Ovary (tissue), 9 donors: ENCODE measurements around the gene PTPN21. TPM values are rescaled to one million over a fixed set of nuclear protein-coding genes. Genes with fewer than 3 reads are reported as not detected.

ENCODE experiments used
- DNase-seq, 5 donors: peaks; one replicate each; pipeline ENCODE4 v3.0.0-alpha.2; 2019 to 2020
- H3K27ac ChIP-seq, 2 donors: fragments of 200-600 bp; one replicate each; pipeline versions ENCODE4 v1.5.1 to v1.8.0; 2019 to 2022
- H3K27me3 ChIP-seq: fragments of 200-600 bp; one replicate; pipeline ENCODE4 v1.8.0; 2022
- H3K36me3 ChIP-seq: fragments of 200-600 bp; sonication (generic); one replicate; pipeline ENCODE4 v1.5.1; 2019
- H3K4me1 ChIP-seq: one replicate; pipeline ENCODE4 v1.8.1; 2013; ENCODE audit warnings: mild to moderate bottlenecking, moderate library complexity; ENCODE audit not compliant: insufficient read depth
- H3K4me3 ChIP-seq: fragments of 200-600 bp; sonication (generic); one replicate; pipeline ENCODE4 v1.5.1; 2017
- H3K9me3 ChIP-seq, 2 donors: fragments of 200-600 bp in 1 of 2; sonication (generic) in 1 of 2; one replicate each; pipeline versions ENCODE4 v1.5.1 to v1.8.1; 2013 to 2019; ENCODE audit warnings: mild to moderate bottlenecking in 1 of 2, moderate library complexity in 1 of 2
- EP300 ChIP-seq: sonication (generic); formaldehyde crosslinking; IDR thresholded peaks from one replicate; pipeline ENCODE4 v1.6.1; 2017; ENCODE audit warnings: antibody characterized with exemption
- POLR2A ChIP-seq: fragments of 450-650 bp; IDR thresholded peaks from one replicate; pipeline ENCODE4 v1.6.1; 2017; ENCODE audit warnings: antibody characterized with exemption, mild to moderate bottlenecking, moderate library complexity
- WGBS, 3 donors: extraction: QIAGEN DNeasy Blood & Tissue Kit in 1 of 3; methylation state at CpG; one replicate each; pipeline versions ENCODE4 v1.1.5 to v1.1.7; 2013 to 2017; 5-methylcytosine and 5-hydroxymethylcytosine counted together
- intact Hi-C, 4 donors: fragments of 100-400 bp; cut with DNase I; formaldehyde crosslinking; loops; one replicate each; pipeline versions ENCODE4 v1.11.0 to v1.15.1; 2022 to 2023
- polyA plus RNA-seq, 2 donors: library from polyadenylated mRNA; stranded (reverse); fragments of 200-250 nt in 1 of 2; fragments of 350-450 nt in 1 of 2; fragmentation: Illumina TruSeq in 1 of 2; extraction: RNeasy Lipid Tissue Mini Kit (QIAGEN cat#74804) in 1 of 2; gene quantifications; one replicate each; pipeline ENCODE4 v1.2.3, GENCODE V29; 2013 to 2014
- small RNA-seq: library from RNA; depleted of rRNA; stranded (forward); fragments of <200 nt; gene quantifications from one replicate; pipeline ENCODE3, GENCODE V24; 2016
- total RNA-seq, 7 donors: library from RNA; depleted of rRNA in 2 of 7; stranded (reverse); fragments of >200 nt in 2 of 7; fragmentation: NEBNext Ultra II Directional in 3 of 7; extraction: Animal tissue kit (Norgen Biotek cat#: 25700) in 3 of 7; gene quantifications; one replicate each; pipeline versions ENCODE4 v1.1.0 to v1.2.4, GENCODE V29; 2016 to 2023
- TF ChIP-seq, protein P1 (sequence below), 3 donors: fragments of 450-650 bp in 2 of 3; fragments of 200-600 bp in 1 of 3; IDR thresholded peaks; one replicate each; pipeline versions ENCODE4 v1.5.1 to v1.8.0; 2016 to 2022; ENCODE audit warnings: antibody characterized with exemption in 3 of 3, mild to moderate bottlenecking in 1 of 3
- donor health status: DM: no; HTN: no; CAD: no; lungs with moderate emphysema.
- donor health status: DM: no; HTN: no; CAD: no.
- donor health status: Bipolar disorder and iron deficiency.
- donor health status: DM: yes; HTN: yes; CAD: no.
- donor health status: DM: no; HTN: no; CAD: no.
- donor health status: DM: yes; HTN: yes; CAD: no.

Gene PTPN21
- total and polyA plus RNA-seq, 9 donors: 12.0 to 76.7 (median 26.3) TPM

GRCh38 chr14:88422047-88422446 lies 132.8 kb downstream of the PTPN21 start:
- intact Hi-C loops: no loop called here
- no peak overlapping the region for H3K4me3 ChIP-seq
- no peaks in the 10 kb centered on the region for H3K27me3 ChIP-seq
- TF ChIP-seq, protein P1, sequence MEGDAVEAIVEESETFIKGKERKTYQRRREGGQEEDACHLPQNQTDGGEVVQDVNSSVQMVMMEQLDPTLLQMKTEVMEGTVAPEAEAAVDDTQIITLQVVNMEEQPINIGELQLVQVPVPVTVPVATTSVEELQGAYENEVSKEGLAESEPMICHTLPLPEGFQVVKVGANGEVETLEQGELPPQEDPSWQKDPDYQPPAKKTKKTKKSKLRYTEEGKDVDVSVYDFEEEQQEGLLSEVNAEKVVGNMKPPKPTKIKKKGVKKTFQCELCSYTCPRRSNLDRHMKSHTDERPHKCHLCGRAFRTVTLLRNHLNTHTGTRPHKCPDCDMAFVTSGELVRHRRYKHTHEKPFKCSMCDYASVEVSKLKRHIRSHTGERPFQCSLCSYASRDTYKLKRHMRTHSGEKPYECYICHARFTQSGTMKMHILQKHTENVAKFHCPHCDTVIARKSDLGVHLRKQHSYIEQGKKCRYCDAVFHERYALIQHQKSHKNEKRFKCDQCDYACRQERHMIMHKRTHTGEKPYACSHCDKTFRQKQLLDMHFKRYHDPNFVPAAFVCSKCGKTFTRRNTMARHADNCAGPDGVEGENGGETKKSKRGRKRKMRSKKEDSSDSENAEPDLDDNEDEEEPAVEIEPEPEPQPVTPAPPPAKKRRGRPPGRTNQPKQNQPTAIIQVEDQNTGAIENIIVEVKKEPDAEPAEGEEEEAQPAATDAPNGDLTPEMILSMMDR (IDR thresholded peaks at IDR 0.05): no peak
- TF ChIP-seq EP300 (no peak), POLR2A (no peak)
- peaks cover 0 to 3% of the 10 kb centered on the region in 2 donors for H3K9me3 ChIP-seq
- no peak for DNase-seq
- no peak overlapping the region for H3K27ac ChIP-seq
- no peaks in the 10 kb centered on the region for H3K36me3 ChIP-seq
- H3K4me1 ChIP-seq: no peaks in the 10 kb centered on the region

GRCh38 chr14:88421286-88421685 lies 133.5 kb downstream of the PTPN21 start:
- H3K27me3 ChIP-seq: no peaks in the 10 kb centered on the region
- H3K27ac ChIP-seq: no peak overlapping the region
- H3K36me3 ChIP-seq: no peaks in the 10 kb centered on the region
- DNase-seq: no peak
- H3K4me3 ChIP-seq: no peak overlapping the region
- intact Hi-C loops: no loop called here
- H3K4me1 ChIP-seq: no peaks in the 10 kb centered on the region
- WGBS, 3 donors: 83 to 97% (median 90%) methylated on average over 4 of the region's 4 CpGs
- H3K9me3 ChIP-seq: peaks cover 0 to 3% of the 10 kb centered on the region in 2 donors
- TF ChIP-seq, protein P1 (IDR thresholded peaks at IDR 0.05): no peak

DNA sequence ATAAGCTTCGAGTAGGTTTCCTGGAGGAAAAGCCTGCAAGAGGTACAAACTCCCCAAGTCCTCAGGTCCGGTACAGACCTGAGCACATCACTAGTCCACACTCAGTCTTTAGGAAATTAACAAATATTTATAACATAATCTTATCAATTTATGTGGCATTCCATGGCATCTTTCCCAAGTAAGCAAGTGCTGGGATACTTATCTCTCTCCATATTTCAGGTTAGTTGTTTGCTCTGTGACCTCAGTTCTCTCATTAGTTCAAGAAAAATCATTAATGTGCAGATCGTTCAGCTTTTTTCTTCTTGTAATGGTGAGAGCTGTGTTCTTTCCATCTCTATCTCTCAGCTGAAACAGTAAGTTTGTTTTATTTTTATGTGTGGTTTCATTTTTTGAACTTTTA lies 134.6 kb downstream of the PTPN21 start:
- no peaks in the 10 kb centered on the region for H3K4me1 ChIP-seq

DNA sequence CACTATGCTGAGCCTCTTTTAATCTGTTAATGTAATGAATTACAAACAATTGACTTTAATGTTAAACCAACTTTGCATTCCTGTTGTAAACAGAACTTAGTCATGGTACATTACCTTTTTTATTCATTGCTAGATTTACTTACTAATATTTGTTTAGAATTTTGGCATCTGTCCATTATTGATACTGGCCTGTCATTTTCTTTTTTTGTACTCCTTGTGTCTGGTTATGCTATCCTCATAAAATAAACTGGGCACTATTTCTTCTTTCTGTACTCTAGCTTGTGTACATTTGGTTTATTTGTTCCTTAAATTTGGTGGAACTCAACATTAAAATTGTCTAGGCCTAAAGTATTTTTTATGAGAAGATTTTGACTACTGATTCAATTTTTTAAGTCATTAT lies 137.2 kb downstream of the PTPN21 start:
- no peak for DNase-seq
- no peaks in the 10 kb centered on the region for H3K27me3 ChIP-seq
- TF ChIP-seq POLR2A: no peak
- TF ChIP-seq, protein P1 (IDR thresholded peaks at IDR 0.05): no peak
- TF ChIP-seq EP300: no peak
- no peak overlapping the region for H3K4me3 ChIP-seq
- H3K4me1 ChIP-seq: no peaks in the 10 kb centered on the region
- H3K27ac ChIP-seq: no peak overlapping the region
- no peaks in the 10 kb centered on the region for H3K36me3 ChIP-seq
- intact Hi-C loops: no loop called here
- peaks cover 4 to 9% of the 10 kb centered on the region in 2 donors for H3K9me3 ChIP-seq

More for the DNA sequence above, 134.6 kb downstream of the PTPN21 start:
- DNase-seq: no peak
- no peak overlapping the region for H3K27ac ChIP-seq
- no peaks in the 10 kb centered on the region for H3K27me3 ChIP-seq
- intact Hi-C loops: no loop called here
- 74 to 88% (median 76%) methylated on average over 3 of the region's 3 CpGs for WGBS, 3 donors
- H3K4me3 ChIP-seq: no peak overlapping the region
- peaks cover 4 to 9% of the 10 kb centered on the region in 2 donors for H3K9me3 ChIP-seq
- H3K36me3 ChIP-seq: no peaks in the 10 kb centered on the region
- TF ChIP-seq, protein P1 (IDR thresholded peaks at IDR 0.05): no peak
- TF ChIP-seq POLR2A (no peak), EP300 (no peak)

Small RNA genes within 50 kb of the gene (small RNA-seq; reads per million reads assigned to genes)
- gene RNU4-22P: not detected

Other genes with a start within 250 kb of the PTPN21 start
- gene KCNK10, start 231.7 kb downstream of the PTPN21 start, total RNA-seq: not detected
- gene KCNK10, start 231.7 kb downstream of the PTPN21 start, polyA plus RNA-seq: under 1 TPM in 1 of 2 donors, not detected in 1; 0.05 TPM
- 10 to 100 TPM; 20.3 to 56.0 (median 30.1) TPM for gene SPATA7, start 169.3 kb downstream of the PTPN21 start, total RNA-seq
- gene SPATA7, start 169.3 kb downstream of the PTPN21 start, polyA plus RNA-seq: 10 to 100 TPM; 14.3 to 21.8 TPM
- gene ZC3H14, start 8.0 kb upstream of the PTPN21 start, total RNA-seq: 10 to 100 TPM; 50.4 to 63.2 (median 57.1) TPM
- gene ZC3H14, start 8.0 kb upstream of the PTPN21 start, polyA plus RNA-seq: 10 to 100 TPM; 30.2 to 61.7 TPM
- 10 to 100 TPM in 6 of 7 donors, 1 to 10 TPM in 1; 8.5 to 86.5 (median 37.0) TPM for gene EML5, start 237.9 kb upstream of the PTPN21 start, total RNA-seq
- gene EML5, start 237.9 kb upstream of the PTPN21 start, polyA plus RNA-seq: 10 to 100 TPM in 1 of 2 donors, 1 to 10 TPM in 1; 5.7 to 15.8 TPM